H1 (cell line): ENCODE data around the gene ACOT7. TPM values are rescaled to one million over a fixed set of nuclear protein-coding genes. Genes with fewer than 3 reads are reported as not detected.
A peak's percentile ranks its signal among the peaks of the same experiment; 100 is the strongest.

Experiments
- BACH1 ChIP-seq: IDR thresholded peaks from 2 replicates; pipeline ENCODE4 v1.6.1; 2012; ENCODE audit warnings: low read length, improper control_type of control experiment
- BCL11A ChIP-seq, 2 experiments: IDR thresholded peaks; one replicate each; pipeline ENCODE4 v1.6.1; 2011; ENCODE audit warnings: low read depth in 2 of 2, low read length in 2 of 2, mild to moderate bottlenecking in 2 of 2
- CHD2 ChIP-seq: IDR thresholded peaks from 2 replicates; pipeline ENCODE4 v1.6.1; 2012; ENCODE audit warnings: low read length, improper control_type of control experiment
- EP300 ChIP-seq, 2 experiments: IDR thresholded peaks; 1 replicate in 1 of 2; 2 replicates in 1 of 2; pipeline ENCODE4 v1.6.1; 2011 to 2012; ENCODE audit warnings: low read depth in 2 of 2, low read length in 2 of 2, mild to moderate bottlenecking in 2 of 2, borderline replicate concordance in 1 of 2, inconsistent platforms in 1 of 2, moderate library complexity in 1 of 2
- GTF2F1 ChIP-seq: IDR thresholded peaks from 2 replicates; pipeline ENCODE4 v1.6.1; 2012; ENCODE audit warnings: low read depth, low read length, improper control_type of control experiment, borderline replicate concordance
- HDAC6 ChIP-seq: IDR thresholded peaks from one replicate; pipeline ENCODE4 v1.7.1; 2012; ENCODE audit warnings: low read depth, mild to moderate bottlenecking, inconsistent platforms, low read length, moderate library complexity
- RBBP5 ChIP-seq: IDR thresholded peaks from 2 replicates; pipeline ENCODE4 v1.7.1; 2012; ENCODE audit warnings: low read depth, mild to moderate bottlenecking, inconsistent platforms, low read length, moderate library complexity, borderline replicate concordance
- SIX5 ChIP-seq: IDR thresholded peaks from 2 replicates; pipeline ENCODE4 v1.6.1; 2011; ENCODE audit warnings: mild to moderate bottlenecking, low read depth, low read length
- SP1 ChIP-seq: IDR thresholded peaks from 2 replicates; pipeline ENCODE4 v1.6.1; 2011; ENCODE audit warnings: low read depth, low read length
- SP4 ChIP-seq: IDR thresholded peaks from 2 replicates; pipeline ENCODE4 v1.6.1; 2012; ENCODE audit warnings: low read length, inconsistent platforms
- TAF7 ChIP-seq: optimal IDR thresholded peaks from 2 replicates; pipeline ENCODE3; 2011; ENCODE audit warnings: low read depth, mild to moderate bottlenecking, inconsistent platforms, low read length, moderate library complexity, borderline replicate concordance
- TCF12 ChIP-seq: IDR thresholded peaks from 2 replicates; pipeline ENCODE4 v1.6.1; 2011; ENCODE audit warnings: low read depth, mild to moderate bottlenecking, low read length
- YY1 ChIP-seq: IDR thresholded peaks from 2 replicates; pipeline ENCODE4 v1.6.1; 2011; ENCODE audit warnings: low read depth, mild to moderate bottlenecking, low read length
- polyA plus RNA-seq, 7 experiments: library from polyadenylated mRNA; depleted of rRNA in 3 of 7; stranded (reverse) in 5 of 7; unstranded in 2 of 7; fragments of >200 nt in 5 of 7; fragments of 200-250 nt in 2 of 7; gene quantifications; 1 replicate in 5 of 7; 2 replicates in 1 of 7; 4 replicates in 1 of 7; pipeline versions ENCODE4 v1.2.1 to v1.2.3, GENCODE V29; 2011 to 2013; ENCODE audit warnings: missing spikeins in 2 of 7, mixed read lengths in 2 of 7
- total RNA-seq: library from RNA; stranded (reverse); fragmentation: NEBNext Ultra II Directional; extraction: Animal tissue kit (Norgen Biotek cat#: 25700); gene quantifications from 2 replicates; pipeline ENCODE4 v1.2.1, GENCODE V29; 2021

The ACOT7 gene
- total and polyA plus RNA-seq, 2 of the 8 experiments (the other 6 are each of a cell fraction or from before 2014, with no cell fraction given) = 151 to 214 TPM

DNA sequence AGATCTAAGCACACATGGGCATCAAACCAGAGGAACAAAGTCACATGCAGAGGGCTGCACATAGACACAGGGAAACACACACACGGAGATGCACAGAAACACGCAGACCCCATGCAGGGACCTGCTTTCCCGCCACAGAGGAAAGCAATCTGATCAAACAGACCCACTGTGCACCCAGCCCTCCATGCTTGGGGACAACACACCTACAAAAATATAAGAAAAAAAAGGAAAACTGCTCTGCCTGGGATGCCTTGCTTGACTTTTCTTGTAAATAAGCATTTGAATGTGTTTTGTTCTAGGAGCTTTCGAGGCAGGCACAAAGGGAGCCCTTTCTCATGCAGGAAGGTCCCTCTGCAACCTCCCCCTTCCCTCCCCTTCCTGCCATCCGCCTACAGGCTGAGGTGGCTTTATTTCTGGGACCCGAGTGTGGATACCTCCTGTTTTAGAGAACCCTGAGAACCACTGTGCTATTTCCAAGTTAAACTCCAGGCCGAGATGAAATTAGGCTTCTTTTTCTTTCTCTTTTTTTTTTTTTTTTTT lies 154.3 kb downstream of the ACOT7 start (continued):
- TF ChIP-seq EP300 (IDR thresholded peaks at IDR 0.05; ENCODE audit: borderline replicate concordance in 1 of 2, low read depth in 2 of 2, low read length in 2 of 2) (no peak), TAF7 (no peak), CHD2 (no peak), GTF2F1 (no peak), SIX5 (no peak), SP4 (no peak), SP1 (peak; percentile 49; the same call in 1 of the 2 replicates), YY1 (no peak), RBBP5 (no peak; the same call in 1 of the 2 replicates), TCF12 (no peak), BACH1 (no peak), HDAC6 (no peak), BCL11A (IDR thresholded peaks at IDR 0.05; ENCODE audit: low read depth in 2 of 2, low read length in 2 of 2) (no peak)
